ENCODE results near the gene EOLA1.
"Not testable (repeated sequence)": the region's sequence is repeated elsewhere in the genome, so short reads cannot be mapped to it uniquely, and the experiment has no call there.

EOLA1 gene

DNA sequence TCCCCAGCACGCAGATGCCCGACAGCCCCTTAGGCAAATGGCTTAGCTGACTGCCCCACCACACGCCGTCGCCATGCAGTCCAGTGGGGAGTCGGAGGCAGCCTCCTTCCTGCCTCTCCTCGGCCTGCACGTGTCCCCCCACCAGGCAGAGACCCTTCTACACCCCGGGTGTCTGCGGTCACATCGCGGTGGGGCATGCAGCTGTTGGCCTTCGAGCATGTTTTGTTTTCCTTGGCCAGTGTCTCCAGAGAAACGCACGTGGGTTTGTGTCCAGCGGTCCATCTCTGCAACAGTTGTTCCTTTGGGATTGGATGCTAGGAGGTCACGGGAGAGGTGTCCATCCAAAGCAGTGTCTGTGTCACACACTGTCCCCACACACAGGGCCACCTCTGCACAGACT lies 54.4 kb downstream of the EOLA1 start, which contains the start of gene HSFX2:
Gene HSFX2, minus strand, starts transcription at position 101 of the 400 bp plus-strand sequence. CDS start 614 bp downstream, outside the sequence.
- not testable (repeated sequence) for DNase-seq (ENCODE audit: low read depth in 4 of 4, low spot score in 1 of 4)

DNA sequence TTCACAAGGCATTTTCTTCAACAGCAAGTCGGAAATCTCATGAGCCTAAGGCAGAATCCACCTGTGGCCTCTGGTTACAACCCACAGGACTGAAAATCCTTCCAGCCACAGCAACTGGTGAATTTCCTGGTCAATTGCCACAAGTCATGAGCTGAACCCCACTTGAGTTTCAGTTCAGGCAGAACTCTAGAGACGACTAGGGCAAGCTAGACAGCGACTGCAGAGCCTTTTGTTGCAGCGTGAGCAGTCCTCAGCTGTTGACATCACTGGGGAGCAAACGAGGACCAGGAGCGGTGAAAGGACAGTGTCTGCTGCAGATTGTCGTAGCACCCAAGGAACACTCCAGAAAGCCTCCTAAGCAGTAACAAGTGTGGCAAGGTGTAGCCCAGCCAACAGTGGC lies 55.1 kb downstream of the EOLA1 start:
- DNase-seq (ENCODE audit: low read depth in 4 of 4, low spot score in 1 of 4) = not testable (repeated sequence)

Data from stimulated activated CD4-positive, alpha-beta T cell treated with anti-CD3 and anti-CD28 coated beads, Interleukin-1b, Interleukin-23, amount 100 ng/mL, for 24 hours (primary cell).